ENCODE data around the gene GRIA4. TPM values are rescaled to one million over a fixed set of nuclear protein-coding genes. Genes with fewer than 3 reads are reported as not detected.

The GRIA4 gene
- polyA plus RNA-seq, 1 donor from 2014 or later, result 6.3 TPM

DNA sequence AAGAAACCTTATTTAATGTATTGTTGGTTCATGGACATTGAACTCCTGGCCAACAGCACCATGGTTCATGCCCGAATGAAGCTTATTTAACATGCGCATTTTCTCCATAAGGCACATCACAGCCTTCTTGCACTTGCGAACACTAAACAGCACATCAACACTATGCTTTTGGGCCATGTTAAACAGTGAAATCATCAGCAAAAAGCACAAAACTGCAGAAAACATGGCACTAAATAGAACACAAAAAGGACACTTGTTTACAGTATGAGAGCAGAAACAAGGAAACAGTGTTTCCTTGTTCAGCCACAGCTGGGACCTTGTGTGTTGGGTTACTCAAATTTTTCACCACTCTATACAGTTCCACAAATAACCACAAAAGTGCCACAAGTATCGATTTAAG, 289.9 kb downstream of the GRIA4 start:
- H3K9ac ChIP-seq (ENCODE audit: low read length), result no peak overlapping the region
- no peaks in the 10 kb centered on the region for H3K27me3 ChIP-seq (ENCODE audit: insufficient read depth, low read depth, low read length)
- H3K9me2 ChIP-seq (ENCODE audit: insufficient read depth, low read length), result no peaks in the 10 kb centered on the region
- no peaks in the 10 kb centered on the region for H3K36me3 ChIP-seq (ENCODE audit: insufficient read depth, low read length)
- no peak overlapping the region for H3K27ac ChIP-seq (ENCODE audit: low read length)
- peaks cover 5% of the 10 kb centered on the region for H3K9me3 ChIP-seq (ENCODE audit: low read length)
- no peaks in the 10 kb centered on the region for H3K79me2 ChIP-seq (replicated peaks; ENCODE audit: insufficient read depth, low read length)
- TF ChIP-seq EP300 (conservative IDR thresholded peaks at IDR 0.05; ENCODE audit: poor library complexity, severe bottlenecking) (no peak), RAD21 (conservative IDR thresholded peaks at IDR 0.05) (no peak), SMC3 (conservative IDR thresholded peaks at IDR 0.05; ENCODE audit: poor library complexity) (no peak), EZH2 (IDR thresholded peaks at IDR 0.05; ENCODE audit: borderline replicate concordance, insufficient read depth, low read length, poor library complexity, severe bottlenecking) (no peak)
- TF ChIP-seq, protein P1, sequence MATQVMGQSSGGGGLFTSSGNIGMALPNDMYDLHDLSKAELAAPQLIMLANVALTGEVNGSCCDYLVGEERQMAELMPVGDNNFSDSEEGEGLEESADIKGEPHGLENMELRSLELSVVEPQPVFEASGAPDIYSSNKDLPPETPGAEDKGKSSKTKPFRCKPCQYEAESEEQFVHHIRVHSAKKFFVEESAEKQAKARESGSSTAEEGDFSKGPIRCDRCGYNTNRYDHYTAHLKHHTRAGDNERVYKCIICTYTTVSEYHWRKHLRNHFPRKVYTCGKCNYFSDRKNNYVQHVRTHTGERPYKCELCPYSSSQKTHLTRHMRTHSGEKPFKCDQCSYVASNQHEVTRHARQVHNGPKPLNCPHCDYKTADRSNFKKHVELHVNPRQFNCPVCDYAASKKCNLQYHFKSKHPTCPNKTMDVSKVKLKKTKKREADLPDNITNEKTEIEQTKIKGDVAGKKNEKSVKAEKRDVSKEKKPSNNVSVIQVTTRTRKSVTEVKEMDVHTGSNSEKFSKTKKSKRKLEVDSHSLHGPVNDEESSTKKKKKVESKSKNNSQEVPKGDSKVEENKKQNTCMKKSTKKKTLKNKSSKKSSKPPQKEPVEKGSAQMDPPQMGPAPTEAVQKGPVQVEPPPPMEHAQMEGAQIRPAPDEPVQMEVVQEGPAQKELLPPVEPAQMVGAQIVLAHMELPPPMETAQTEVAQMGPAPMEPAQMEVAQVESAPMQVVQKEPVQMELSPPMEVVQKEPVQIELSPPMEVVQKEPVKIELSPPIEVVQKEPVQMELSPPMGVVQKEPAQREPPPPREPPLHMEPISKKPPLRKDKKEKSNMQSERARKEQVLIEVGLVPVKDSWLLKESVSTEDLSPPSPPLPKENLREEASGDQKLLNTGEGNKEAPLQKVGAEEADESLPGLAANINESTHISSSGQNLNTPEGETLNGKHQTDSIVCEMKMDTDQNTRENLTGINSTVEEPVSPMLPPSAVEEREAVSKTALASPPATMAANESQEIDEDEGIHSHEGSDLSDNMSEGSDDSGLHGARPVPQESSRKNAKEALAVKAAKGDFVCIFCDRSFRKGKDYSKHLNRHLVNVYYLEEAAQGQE (IDR thresholded peaks at IDR 0.05; ENCODE audit: borderline replicate concordance), result no peak
- H3F3A ChIP-seq (ENCODE audit: insufficient read depth, low read length, poor library complexity, severe bottlenecking), result no peaks in the 10 kb centered on the region
- no peak overlapping the region for H3K4me3 ChIP-seq (ENCODE audit: low read length)
- no peak overlapping the region for H3K4me2 ChIP-seq (ENCODE audit: low read length)
- H2AFZ ChIP-seq (ENCODE audit: low read depth, low read length), result no peak overlapping the region
- no peaks in the 10 kb centered on the region for H4K20me1 ChIP-seq (ENCODE audit: insufficient read depth)

DNA sequence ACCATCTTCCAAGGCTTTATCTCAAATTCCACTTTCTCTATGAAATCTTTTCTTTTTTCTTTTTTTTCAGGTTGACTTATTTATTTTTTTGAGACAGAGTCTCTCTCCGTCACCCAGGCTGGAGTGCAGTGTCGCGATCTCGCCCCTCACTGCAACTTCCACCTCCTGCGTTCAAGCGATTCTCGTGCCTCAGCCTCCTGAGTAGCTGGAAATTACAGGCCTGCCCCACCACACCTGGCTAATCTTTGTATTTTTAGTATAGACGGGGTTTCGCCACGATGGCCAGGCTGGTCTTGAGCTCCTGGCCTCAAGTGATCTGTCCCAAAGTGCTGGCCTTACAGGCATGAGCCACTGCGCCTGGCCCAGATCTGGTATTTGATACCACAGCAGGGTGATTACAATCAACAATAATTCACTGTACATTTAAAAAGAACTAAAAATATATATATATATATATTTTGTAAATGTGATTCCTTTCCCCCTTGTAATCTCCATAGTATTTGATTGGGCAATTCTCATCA, 290.7 kb downstream of the GRIA4 start:
- H3F3A ChIP-seq (ENCODE audit: insufficient read depth, low read length, poor library complexity, severe bottlenecking), result no peaks in the 10 kb centered on the region
- H3K27me3 ChIP-seq (ENCODE audit: insufficient read depth, low read depth, low read length), result no peaks in the 10 kb centered on the region
- H3K27ac ChIP-seq (ENCODE audit: low read length), result no peak overlapping the region
- no peaks in the 10 kb centered on the region for H3K79me2 ChIP-seq (replicated peaks; ENCODE audit: insufficient read depth, low read length)
- peaks cover 5% of the 10 kb centered on the region for H3K9me3 ChIP-seq (ENCODE audit: low read length)
- H4K20me1 ChIP-seq (ENCODE audit: insufficient read depth), result no peaks in the 10 kb centered on the region
- no peak overlapping the region for H3K4me3 ChIP-seq (ENCODE audit: low read length)
- H3K9ac ChIP-seq (ENCODE audit: low read length), result no peak overlapping the region
- TF ChIP-seq, protein P1 (IDR thresholded peaks at IDR 0.05; ENCODE audit: borderline replicate concordance), result no peak
- TF ChIP-seq SMC3 (conservative IDR thresholded peaks at IDR 0.05; ENCODE audit: poor library complexity), result no peak
- no peak for TF ChIP-seq TAF1 (IDR thresholded peaks at IDR 0.05; ENCODE audit: low read depth)
- TF ChIP-seq, protein P2, sequence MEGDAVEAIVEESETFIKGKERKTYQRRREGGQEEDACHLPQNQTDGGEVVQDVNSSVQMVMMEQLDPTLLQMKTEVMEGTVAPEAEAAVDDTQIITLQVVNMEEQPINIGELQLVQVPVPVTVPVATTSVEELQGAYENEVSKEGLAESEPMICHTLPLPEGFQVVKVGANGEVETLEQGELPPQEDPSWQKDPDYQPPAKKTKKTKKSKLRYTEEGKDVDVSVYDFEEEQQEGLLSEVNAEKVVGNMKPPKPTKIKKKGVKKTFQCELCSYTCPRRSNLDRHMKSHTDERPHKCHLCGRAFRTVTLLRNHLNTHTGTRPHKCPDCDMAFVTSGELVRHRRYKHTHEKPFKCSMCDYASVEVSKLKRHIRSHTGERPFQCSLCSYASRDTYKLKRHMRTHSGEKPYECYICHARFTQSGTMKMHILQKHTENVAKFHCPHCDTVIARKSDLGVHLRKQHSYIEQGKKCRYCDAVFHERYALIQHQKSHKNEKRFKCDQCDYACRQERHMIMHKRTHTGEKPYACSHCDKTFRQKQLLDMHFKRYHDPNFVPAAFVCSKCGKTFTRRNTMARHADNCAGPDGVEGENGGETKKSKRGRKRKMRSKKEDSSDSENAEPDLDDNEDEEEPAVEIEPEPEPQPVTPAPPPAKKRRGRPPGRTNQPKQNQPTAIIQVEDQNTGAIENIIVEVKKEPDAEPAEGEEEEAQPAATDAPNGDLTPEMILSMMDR (IDR thresholded peaks at IDR 0.05; ENCODE audit: poor library complexity, severe bottlenecking), result no peak
- no peak for TF ChIP-seq POLR2AphosphoS5 (IDR thresholded peaks at IDR 0.05)
- TF ChIP-seq EP300 (conservative IDR thresholded peaks at IDR 0.05; ENCODE audit: poor library complexity, severe bottlenecking), result no peak
- no peak for TF ChIP-seq MXI1 (conservative IDR thresholded peaks at IDR 0.05; ENCODE audit: poor library complexity, severe bottlenecking)
- no peak for TF ChIP-seq RAD21 (conservative IDR thresholded peaks at IDR 0.05)
- no peak for TF ChIP-seq EZH2 (IDR thresholded peaks at IDR 0.05; ENCODE audit: borderline replicate concordance, insufficient read depth, low read length, poor library complexity, severe bottlenecking)
- no peaks in the 10 kb centered on the region for H3K9me2 ChIP-seq (ENCODE audit: insufficient read depth, low read length)
- no peaks in the 10 kb centered on the region for H3K36me3 ChIP-seq (ENCODE audit: insufficient read depth, low read length)
- H2AFZ ChIP-seq (ENCODE audit: low read depth, low read length), result no peak overlapping the region
- no peak overlapping the region for H3K4me2 ChIP-seq (ENCODE audit: low read length)

All from neural cell (in vitro differentiated cells).